IMR-90 (cell line): ENCODE results near the gene PLA2G4B. TPM values are rescaled to one million over a fixed set of nuclear protein-coding genes. Genes with fewer than 3 reads are reported as not detected.

Experiments
- ATAC-seq: fragments of 200-7000 bp; cut with Tn5 transposase; 2 replicates; pipeline ENCODE4 v1.9.1; 2020; ENCODE audit warnings: low read depth, mild to moderate bottlenecking, moderate library complexity
- BruUV-seq: library from RNA; stranded (reverse); fragments of 400-500 nt; replicated peaks from 2 replicates; lab custom pipeline; 2021; lab: Mats Ljungman, UMichigan
- CTCF ChIA-PET: fragments of 300-600 bp; formaldehyde crosslinking; extraction: SDS; loops from one replicate; lab custom pipeline; 2021; ENCODE audit warnings: antibody characterized with exemption; lab: Yijun Ruan, JAX
- POLR2A ChIA-PET: fragments of 300-600 bp; sonication (Branson Sonifier 250); formaldehyde crosslinking; loops from one replicate; lab custom pipeline; 2022; ENCODE audit warnings: antibody characterized with exemption; ENCODE audit not compliant: unreplicated experiment; lab: Charles Lee
- DNase-seq: peaks from one replicate; pipeline ENCODE4 v3.0.0; 2013
- H2AFZ ChIP-seq: replicated peaks from 2 replicates; pipeline ENCODE3; 2013; ENCODE audit warnings: low read length, mild to moderate bottlenecking; ENCODE audit not compliant: poor library complexity
- H2AK5ac ChIP-seq: 2 replicates; pipeline ENCODE4 v1.6.1; 2013; ENCODE audit warnings: low read depth, low read length, inconsistent platforms
- H2AK9ac ChIP-seq: replicated peaks from 2 replicates; pipeline ENCODE3; 2013; ENCODE audit warnings: mild to moderate bottlenecking, low read depth, low read length, moderate library complexity; ENCODE audit not compliant: poor library complexity
- H2BK120ac ChIP-seq: 2 replicates; pipeline ENCODE4 v1.6.1; 2013; ENCODE audit warnings: low read depth, low read length, inconsistent platforms
- H2BK15ac ChIP-seq: 3 replicates; pipeline ENCODE4 v1.6.1; 2013; ENCODE audit warnings: low read depth, low read length, inconsistent platforms
- H2BK20ac ChIP-seq: 2 replicates; pipeline ENCODE4 v1.6.1; 2013; ENCODE audit warnings: low read depth, mild to moderate bottlenecking, inconsistent platforms, low read length, moderate library complexity
- H2BK5ac ChIP-seq: 2 replicates; pipeline ENCODE4 v1.6.1; 2013; ENCODE audit warnings: mild to moderate bottlenecking, low read depth, low read length, inconsistent platforms; ENCODE audit not compliant: poor library complexity, severe bottlenecking
- H3K14ac ChIP-seq: replicated peaks from 2 replicates; pipeline ENCODE4 v1.6.1; 2013; ENCODE audit warnings: low read depth, low read length, inconsistent platforms
- H3K18ac ChIP-seq: 2 replicates; pipeline ENCODE4 v1.6.1; 2013; ENCODE audit warnings: low read depth, low read length, control low read depth
- H3K23ac ChIP-seq: 2 replicates; pipeline ENCODE4 v1.6.1; 2013; ENCODE audit warnings: low read depth, low read length, inconsistent platforms
- H3K27ac ChIP-seq: 2 replicates; pipeline ENCODE4 v1.5.1; 2013; ENCODE audit warnings: mild to moderate bottlenecking, control low read depth, low read length; ENCODE audit not compliant: insufficient read depth
- H3K27me3 ChIP-seq: 2 replicates; pipeline ENCODE4 v1.6.1; 2013; ENCODE audit warnings: low read length; ENCODE audit not compliant: control insufficient read depth, insufficient read depth
- H3K36me3 ChIP-seq: 2 replicates; pipeline ENCODE4 v1.6.1; 2013; ENCODE audit warnings: low read length, mixed read lengths; ENCODE audit not compliant: control insufficient read depth, insufficient read depth
- H3K4ac ChIP-seq: 2 replicates; pipeline ENCODE4 v1.6.1; 2013; ENCODE audit warnings: low read depth, low read length, inconsistent platforms
- H3K4me1 ChIP-seq: 2 replicates; pipeline ENCODE4 v1.6.1; 2013; ENCODE audit warnings: low read length, mixed read lengths; ENCODE audit not compliant: control insufficient read depth, insufficient read depth
- H3K4me2 ChIP-seq: 2 replicates; pipeline ENCODE4 v1.6.1; 2013; ENCODE audit warnings: low read depth, mild to moderate bottlenecking, control low read depth, low read length, moderate library complexity
- H3K4me3 ChIP-seq: 2 replicates; pipeline ENCODE4 v1.5.1; 2013; ENCODE audit warnings: low read depth, mild to moderate bottlenecking, control low read depth, low read length, moderate library complexity; ENCODE audit not compliant: insufficient read depth
- H3K56ac ChIP-seq: 2 replicates; pipeline ENCODE4 v1.6.1; 2013; ENCODE audit warnings: low read length, inconsistent platforms; ENCODE audit not compliant: insufficient read depth; ENCODE audit errors: extremely low read depth
- H3K79me1 ChIP-seq, 2 experiments: 2 replicates each; pipeline ENCODE4 v1.6.1; 2013; ENCODE audit warnings: low read length in 2 of 2, inconsistent platforms in 1 of 2, low read depth in 1 of 2
- H3K9ac ChIP-seq: 2 replicates; pipeline ENCODE4 v1.6.1; 2013; ENCODE audit warnings: low read depth, low read length, control low read depth
- H3K9me1 ChIP-seq: 2 replicates; pipeline ENCODE4 v1.6.1; 2013; ENCODE audit warnings: low read length, inconsistent platforms; ENCODE audit not compliant: insufficient read depth
- H3K9me3 ChIP-seq: 2 replicates; pipeline ENCODE4 v1.6.1; 2013; ENCODE audit warnings: low read length; ENCODE audit not compliant: control insufficient read depth, insufficient read depth
- H4K20me1 ChIP-seq: 2 replicates; pipeline ENCODE4 v1.6.1; 2013; ENCODE audit warnings: low read length, inconsistent platforms; ENCODE audit not compliant: insufficient read depth
- H4K5ac ChIP-seq: 2 replicates; pipeline ENCODE4 v1.6.1; 2013; ENCODE audit warnings: mild to moderate bottlenecking, low read depth, low read length, control low read depth
- H4K8ac ChIP-seq, 2 experiments: 2 replicates each; pipeline ENCODE4 v1.6.1; 2013; ENCODE audit warnings: low read depth in 2 of 2, low read length in 2 of 2, control low read depth in 1 of 2, inconsistent platforms in 1 of 2
- H4K91ac ChIP-seq: 2 replicates; pipeline ENCODE4 v1.6.1; 2013; ENCODE audit warnings: low read depth, low read length, inconsistent platforms; ENCODE audit not compliant: insufficient read depth
- CHD1 ChIP-seq: IDR thresholded peaks from 2 replicates; pipeline ENCODE4 v1.6.1; 2012; ENCODE audit warnings: low read depth, low read length, improper control_type of control experiment
- FOS ChIP-seq: fragments of 150-350 bp; IDR thresholded peaks from 2 replicates; pipeline ENCODE4 v1.6.1; 2016; ENCODE audit warnings: low read depth, low read length
- MAFK ChIP-seq: IDR thresholded peaks from 2 replicates; pipeline ENCODE4 v1.6.1; 2012; ENCODE audit warnings: low read depth, low read length, improper control_type of control experiment
- MAZ ChIP-seq: IDR thresholded peaks from 2 replicates; pipeline ENCODE4 v1.6.1; 2012; ENCODE audit warnings: low read depth, mild to moderate bottlenecking, low read length, improper control_type of control experiment, moderate library complexity, borderline replicate concordance
- MXI1 ChIP-seq: IDR thresholded peaks from 2 replicates; pipeline ENCODE4 v1.6.1; 2012; ENCODE audit warnings: low read depth, mild to moderate bottlenecking, low read length, moderate library complexity, borderline replicate concordance
- POLR2A ChIP-seq: IDR thresholded peaks from 2 replicates; pipeline ENCODE4 v1.6.1; 2012; ENCODE audit warnings: mild to moderate bottlenecking, low read depth, low read length
- RAD21 ChIP-seq: IDR thresholded peaks from 2 replicates; pipeline ENCODE4 v1.6.1; 2012; ENCODE audit warnings: low read length, improper control_type of control experiment
- RFX5 ChIP-seq: IDR thresholded peaks from 2 replicates; pipeline ENCODE4 v1.8.0; 2012; ENCODE audit warnings: low read depth, mild to moderate bottlenecking, low read length, moderate library complexity
- WGBS, 2 experiments: methylation state at CpG; one replicate each; pipeline versions ENCODE4 v1.1.5 to v1.1.7; 2013; ENCODE audit warnings: missing lambda C conversion rate in 2 of 2; ENCODE audit not compliant: insufficient read length in 1 of 2; ENCODE audit errors: extremely low coverage in 2 of 2; 5-methylcytosine and 5-hydroxymethylcytosine counted together
- dilution Hi-C: fragments of 300-500 bp; cut with HindIII; formaldehyde crosslinking; loops from one replicate; pipeline ENCODE4 v1.14.3; 2018; ENCODE audit warnings: low sequenced_read_pairs; ENCODE audit not compliant: unreplicated experiment
- in situ Hi-C: fragments of 300-500 bp; cut with MboI; formaldehyde crosslinking; loops from 3 replicates; pipeline ENCODE4 v1.14.3; 2019; ENCODE audit warnings: low sequenced_read_pairs, inconsistent platforms, mixed read lengths
- intact Hi-C: fragments of 100-400 bp; cut with micrococcal nuclease; formaldehyde crosslinking; loops from 2 replicates; pipeline ENCODE4 v1.10.0; 2022
- polyA plus RNA-seq, 3 experiments: library from polyadenylated mRNA; depleted of rRNA; stranded (reverse); fragments of >200 nt; gene quantifications; 2 replicates each; pipeline ENCODE4 v1.2.3, GENCODE V29; 2012; ENCODE audit warnings: low replicate concordance in 1 of 3
- total RNA-seq: library from RNA; depleted of rRNA; stranded (reverse); fragments of >200 nt; gene quantifications from 2 replicates; pipeline ENCODE4 v1.2.3, GENCODE V29; 2012
- TF ChIP-seq, protein P1 (sequence below): fragments of 150-350 bp; IDR thresholded peaks from 2 replicates; pipeline ENCODE4 v1.6.1; 2016; ENCODE audit warnings: low read depth, mild to moderate bottlenecking, low read length, moderate library complexity, borderline replicate concordance

Gene PLA2G4B
- total and polyA plus RNA-seq, 2 of the 4 experiments (the other 2 are of a cell fraction): 0.18 to 3.1 TPM

DNA sequence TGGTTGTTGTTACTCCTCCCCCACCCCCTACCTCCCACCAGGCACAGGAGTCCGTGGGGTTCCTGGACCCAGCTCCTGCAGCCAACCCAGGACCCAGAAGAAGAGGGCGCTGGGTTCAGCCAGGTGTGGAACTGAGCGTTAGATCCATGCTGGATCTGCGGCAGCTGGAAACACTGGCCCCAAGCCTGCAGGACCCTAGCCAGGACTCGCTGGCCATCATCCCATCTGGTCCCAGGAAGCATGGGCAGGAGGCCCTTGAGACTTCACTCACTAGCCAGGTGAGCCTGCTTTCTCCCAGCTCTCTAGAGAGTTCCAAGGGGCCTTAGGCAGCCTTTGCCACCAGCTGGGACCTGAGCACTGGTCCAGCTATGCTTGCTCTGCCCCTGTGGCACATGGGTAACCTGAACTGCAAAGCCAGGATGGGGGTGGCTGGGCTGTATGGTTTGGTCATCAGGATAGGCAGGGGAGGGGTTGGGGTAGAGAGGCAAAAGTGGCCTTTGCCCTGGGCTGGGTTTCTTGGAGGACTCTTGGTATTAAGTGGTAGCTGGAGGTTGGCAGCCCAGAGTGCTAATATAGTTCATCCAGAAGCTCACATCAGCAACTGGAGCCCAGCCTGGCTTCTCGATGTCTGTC, 17.7 kb upstream of the PLA2G4B start:
- Histone ChIP-seq H3K23ac (no peak overlapping the region), H4K8ac (no peak overlapping the region), H2AFZ (no peak overlapping the region), H3K56ac (no peak overlapping the region), H3K9me1 (no peaks in the 10 kb centered on the region), H2BK5ac (no peak overlapping the region), H4K91ac (no peak overlapping the region), H2AK9ac (no peak overlapping the region), H3K9ac (no peak overlapping the region), H3K36me3 (peaks cover 77% of the 10 kb centered on the region), H2BK120ac (no peak overlapping the region), H3K4me3 (no peak overlapping the region), H3K4ac (no peak overlapping the region), H3K79me1 (no peaks in the 10 kb centered on the region), H3K14ac (no peak overlapping the region), H3K27ac (no peak overlapping the region), H2AK5ac (no peak overlapping the region), H2BK20ac (no peak overlapping the region), H4K20me1 (no peaks in the 10 kb centered on the region; the same call in 1 of the 2 replicates), H3K9me3 (no peaks in the 10 kb centered on the region), H3K18ac (no peak overlapping the region), H3K27me3 (no peaks in the 10 kb centered on the region), H3K4me1 (no peaks in the 10 kb centered on the region), H3K4me2 (no peak overlapping the region), H2BK15ac (no peak overlapping the region), H4K5ac (no peak overlapping the region)
- dilution Hi-C loops: no loop called here
- ChIA-PET POLR2A (no interaction called here), CTCF (interaction anchor here (0.9 kb wide), 1 partner anchor 48 kb away, joined by 4 read pairs; no protein-coding TSS in a partner anchor)
- ATAC-seq (no peak), DNase-seq (no peak)
- TF ChIP-seq MAZ: no peak
- no peak for TF ChIP-seq RFX5
- no peak for TF ChIP-seq MXI1
- TF ChIP-seq, protein P1, sequence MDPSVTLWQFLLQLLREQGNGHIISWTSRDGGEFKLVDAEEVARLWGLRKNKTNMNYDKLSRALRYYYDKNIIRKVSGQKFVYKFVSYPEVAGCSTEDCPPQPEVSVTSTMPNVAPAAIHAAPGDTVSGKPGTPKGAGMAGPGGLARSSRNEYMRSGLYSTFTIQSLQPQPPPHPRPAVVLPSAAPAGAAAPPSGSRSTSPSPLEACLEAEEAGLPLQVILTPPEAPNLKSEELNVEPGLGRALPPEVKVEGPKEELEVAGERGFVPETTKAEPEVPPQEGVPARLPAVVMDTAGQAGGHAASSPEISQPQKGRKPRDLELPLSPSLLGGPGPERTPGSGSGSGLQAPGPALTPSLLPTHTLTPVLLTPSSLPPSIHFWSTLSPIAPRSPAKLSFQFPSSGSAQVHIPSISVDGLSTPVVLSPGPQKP: no peak
- TF ChIP-seq POLR2A: no peak
- TF ChIP-seq CHD1: no peak
- no peak for TF ChIP-seq FOS
- TF ChIP-seq RAD21: no peak
- no peak for TF ChIP-seq MAFK
- 100% methylated on average over 1 of the region's 6 CpGs; no CpG with 5 or more reads in 1 of the 2 experiments for WGBS, 2 experiments
- no TSS peak for BruUV-seq
- intact Hi-C loops: no loop called here
- in situ Hi-C loops: no loop called here
